ENCODE data around the gene PLPPR1. TPM values are rescaled to one million over a fixed set of nuclear protein-coding genes. Genes with fewer than 3 reads are reported as not detected.

Gene PLPPR1
- total and polyA plus RNA-seq, 2 of the 4 experiments (the other 2 are of a cell fraction), result not detected

DNA sequence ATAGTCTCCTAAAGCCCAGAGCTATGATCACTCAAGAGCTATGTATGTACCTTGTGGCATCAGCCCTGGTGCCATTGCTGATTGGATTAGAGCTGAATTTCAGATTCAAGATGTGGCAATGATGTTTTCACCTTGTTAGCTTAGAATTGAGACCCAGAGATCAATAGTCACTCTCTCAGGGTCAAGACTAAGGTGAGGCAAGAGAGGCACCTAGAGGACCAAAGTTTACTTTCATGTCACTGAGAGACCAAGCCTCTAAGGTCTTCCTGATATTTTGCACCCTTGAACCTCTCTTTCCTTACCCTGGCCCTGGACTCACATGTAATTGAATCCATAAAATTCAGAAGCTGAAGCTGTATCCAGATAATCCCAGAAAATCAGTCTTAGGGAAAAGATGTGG is 313.4 kb downstream of the PLPPR1 start:
- Histone ChIP-seq H3K79me1 (ENCODE audit: low read depth in 1 of 2, low read length in 2 of 2) (no peaks in the 10 kb centered on the region), H4K8ac (ENCODE audit: low read depth in 2 of 2, low read length in 2 of 2) (no peak overlapping the region), H2BK120ac (ENCODE audit: low read depth, low read length) (no peak overlapping the region), H3K4me3 (ENCODE audit: insufficient read depth, low read depth, low read length) (no peak overlapping the region), H3K4me2 (ENCODE audit: low read depth, low read length) (no peak overlapping the region), H3K9me3 (ENCODE audit: control insufficient read depth, insufficient read depth, low read length) (no peaks in the 10 kb centered on the region), H4K91ac (ENCODE audit: insufficient read depth, low read depth, low read length) (no peak overlapping the region), H3K36me3 (ENCODE audit: control insufficient read depth, insufficient read depth, low read length) (no peaks in the 10 kb centered on the region), H2AFZ (replicated peaks; ENCODE audit: low read length, poor library complexity) (no peak overlapping the region), H3K4ac (ENCODE audit: low read depth, low read length) (no peak overlapping the region), H3K14ac (replicated peaks; ENCODE audit: low read depth, low read length) (no peak overlapping the region), H4K20me1 (ENCODE audit: insufficient read depth, low read length) (no peaks in the 10 kb centered on the region), H3K27me3 (ENCODE audit: control insufficient read depth, insufficient read depth, low read length) (no peaks in the 10 kb centered on the region), H3K27ac (ENCODE audit: insufficient read depth, low read length) (no peak overlapping the region), H3K9me1 (ENCODE audit: insufficient read depth, low read length) (no peaks in the 10 kb centered on the region), H2AK9ac (replicated peaks; ENCODE audit: low read depth, low read length, poor library complexity) (no peak overlapping the region), H4K5ac (ENCODE audit: low read depth, low read length) (no peak overlapping the region), H2BK20ac (ENCODE audit: low read depth, low read length) (no peak overlapping the region), H3K4me1 (ENCODE audit: control insufficient read depth, insufficient read depth, low read length) (no peaks in the 10 kb centered on the region), H2BK15ac (ENCODE audit: low read depth, low read length) (no peak overlapping the region), H2AK5ac (ENCODE audit: low read depth, low read length) (no peak overlapping the region), H2BK5ac (ENCODE audit: low read depth, low read length, poor library complexity, severe bottlenecking) (no peak overlapping the region), H3K9ac (ENCODE audit: low read depth, low read length) (no peak overlapping the region), H3K23ac (ENCODE audit: low read depth, low read length) (no peak overlapping the region), H3K56ac (ENCODE audit: extremely low read depth, insufficient read depth, low read length) (no peak overlapping the region), H3K18ac (ENCODE audit: low read depth, low read length) (no peak overlapping the region)
- ATAC-seq (ENCODE audit: low read depth), result no peak
- no peak for TF ChIP-seq POLR2A (IDR thresholded peaks at IDR 0.05; ENCODE audit: low read depth, low read length)
- TF ChIP-seq MXI1 (IDR thresholded peaks at IDR 0.05; ENCODE audit: borderline replicate concordance, low read depth, low read length), result no peak
- TF ChIP-seq FOS (IDR thresholded peaks at IDR 0.05; ENCODE audit: low read depth, low read length), result no peak
- TF ChIP-seq BHLHE40 (IDR thresholded peaks at IDR 0.05; ENCODE audit: low read depth, low read length), result no peak
- TF ChIP-seq NFE2L2 (IDR thresholded peaks at IDR 0.05; ENCODE audit: low read depth, low read length), result no peak
- TF ChIP-seq SMC3 (IDR thresholded peaks at IDR 0.05; ENCODE audit: low read depth, low read length), result no peak
- TF ChIP-seq RAD21 (IDR thresholded peaks at IDR 0.05; ENCODE audit: low read length), result no peak
- TF ChIP-seq, protein P1, sequence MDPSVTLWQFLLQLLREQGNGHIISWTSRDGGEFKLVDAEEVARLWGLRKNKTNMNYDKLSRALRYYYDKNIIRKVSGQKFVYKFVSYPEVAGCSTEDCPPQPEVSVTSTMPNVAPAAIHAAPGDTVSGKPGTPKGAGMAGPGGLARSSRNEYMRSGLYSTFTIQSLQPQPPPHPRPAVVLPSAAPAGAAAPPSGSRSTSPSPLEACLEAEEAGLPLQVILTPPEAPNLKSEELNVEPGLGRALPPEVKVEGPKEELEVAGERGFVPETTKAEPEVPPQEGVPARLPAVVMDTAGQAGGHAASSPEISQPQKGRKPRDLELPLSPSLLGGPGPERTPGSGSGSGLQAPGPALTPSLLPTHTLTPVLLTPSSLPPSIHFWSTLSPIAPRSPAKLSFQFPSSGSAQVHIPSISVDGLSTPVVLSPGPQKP (IDR thresholded peaks at IDR 0.05; ENCODE audit: borderline replicate concordance, low read depth, low read length), result no peak
- ChIA-PET POLR2A (ENCODE audit: unreplicated experiment) (no interaction called here), CTCF (no interaction called here)
- intact Hi-C loops (cut with micrococcal nuclease) (no loop called here), in situ Hi-C loops (cut with MboI; ENCODE audit: low sequenced_read_pairs) (no loop called here), dilution Hi-C loops (cut with HindIII; ENCODE audit: low sequenced_read_pairs, unreplicated experiment) (no loop called here)
- DNase-seq, result no peak
- BruUV-seq (replicated peaks), result no TSS peak
